ENCODE data around the gene MFSD2A. TPM values are rescaled to one million over a fixed set of nuclear protein-coding genes. Genes with fewer than 3 reads are reported as not detected.
A peak's percentile ranks its signal among the peaks of the same experiment; 100 is the strongest.

The MFSD2A gene
- total and polyA plus RNA-seq, 9 of the 15 experiments (the other 6 are each of a cell fraction or from before 2014, with no cell fraction given): 0.06 to 0.40 (median 0.15) TPM; not detected in 4

DNA sequence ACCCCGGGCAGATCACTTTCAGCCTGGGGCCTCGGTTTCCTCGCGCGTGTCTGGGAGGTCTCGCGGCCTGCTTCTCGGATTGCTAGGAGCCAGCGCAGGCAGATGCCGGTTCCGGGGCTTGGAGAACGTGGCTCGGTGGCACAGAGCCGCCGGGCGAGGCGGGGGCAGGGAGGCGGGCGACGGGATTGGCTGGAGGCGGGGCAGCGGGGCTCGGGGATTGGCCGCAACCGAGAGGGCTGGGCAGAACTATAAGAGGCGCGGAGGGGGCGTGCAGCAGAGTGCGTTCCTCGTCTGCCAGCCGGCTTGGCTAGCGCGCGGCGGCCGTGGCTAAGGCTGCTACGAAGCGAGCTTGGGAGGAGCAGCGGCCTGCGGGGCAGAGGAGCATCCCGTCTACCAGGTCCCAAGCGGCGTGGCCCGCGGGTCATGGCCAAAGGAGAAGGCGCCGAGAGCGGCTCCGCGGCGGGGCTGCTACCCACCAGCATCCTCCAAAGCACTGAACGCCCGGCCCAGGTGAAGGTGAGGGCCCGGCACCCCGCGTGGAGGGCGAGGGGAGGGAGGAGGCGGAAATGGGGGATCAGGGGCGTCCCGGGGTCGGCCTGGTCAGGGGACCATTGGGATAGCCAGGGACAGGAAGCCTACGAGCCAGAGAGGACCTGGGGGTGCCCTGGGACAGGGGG lies at the start of gene MFSD2A (continued):
- TF ChIP-seq, protein P1, sequence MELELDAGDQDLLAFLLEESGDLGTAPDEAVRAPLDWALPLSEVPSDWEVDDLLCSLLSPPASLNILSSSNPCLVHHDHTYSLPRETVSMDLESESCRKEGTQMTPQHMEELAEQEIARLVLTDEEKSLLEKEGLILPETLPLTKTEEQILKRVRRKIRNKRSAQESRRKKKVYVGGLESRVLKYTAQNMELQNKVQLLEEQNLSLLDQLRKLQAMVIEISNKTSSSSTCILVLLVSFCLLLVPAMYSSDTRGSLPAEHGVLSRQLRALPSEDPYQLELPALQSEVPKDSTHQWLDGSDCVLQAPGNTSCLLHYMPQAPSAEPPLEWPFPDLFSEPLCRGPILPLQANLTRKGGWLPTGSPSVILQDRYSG (tag; conservative IDR thresholded peaks at IDR 0.05; ENCODE audit: low read depth): no peak
- TF ChIP-seq, protein P2, sequence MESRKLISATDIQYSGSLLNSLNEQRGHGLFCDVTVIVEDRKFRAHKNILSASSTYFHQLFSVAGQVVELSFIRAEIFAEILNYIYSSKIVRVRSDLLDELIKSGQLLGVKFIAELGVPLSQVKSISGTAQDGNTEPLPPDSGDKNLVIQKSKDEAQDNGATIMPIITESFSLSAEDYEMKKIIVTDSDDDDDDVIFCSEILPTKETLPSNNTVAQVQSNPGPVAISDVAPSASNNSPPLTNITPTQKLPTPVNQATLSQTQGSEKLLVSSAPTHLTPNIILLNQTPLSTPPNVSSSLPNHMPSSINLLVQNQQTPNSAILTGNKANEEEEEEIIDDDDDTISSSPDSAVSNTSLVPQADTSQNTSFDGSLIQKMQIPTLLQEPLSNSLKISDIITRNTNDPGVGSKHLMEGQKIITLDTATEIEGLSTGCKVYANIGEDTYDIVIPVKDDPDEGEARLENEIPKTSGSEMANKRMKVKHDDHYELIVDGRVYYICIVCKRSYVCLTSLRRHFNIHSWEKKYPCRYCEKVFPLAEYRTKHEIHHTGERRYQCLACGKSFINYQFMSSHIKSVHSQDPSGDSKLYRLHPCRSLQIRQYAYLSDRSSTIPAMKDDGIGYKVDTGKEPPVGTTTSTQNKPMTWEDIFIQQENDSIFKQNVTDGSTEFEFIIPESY (CRISPR knock-in tag; IDR thresholded peaks at IDR 0.05): peak; percentile 79; the same call in 1 of the 2 replicates
- TF ChIP-seq ETV5 (CRISPR knock-in tag; IDR thresholded peaks at IDR 0.05; ENCODE audit: low read depth) (no peak), ZNF830 (CRISPR knock-in tag; IDR thresholded peaks at IDR 0.05) (no peak), SRF (CRISPR knock-in tag; IDR thresholded peaks at IDR 0.05) (no peak), EP400 (IDR thresholded peaks at IDR 0.05) (no peak), BCOR (IDR thresholded peaks at IDR 0.05) (no peak), NBN (IDR thresholded peaks at IDR 0.05; ENCODE audit: low read depth) (no peak)
- TF ChIP-seq, protein P3, sequence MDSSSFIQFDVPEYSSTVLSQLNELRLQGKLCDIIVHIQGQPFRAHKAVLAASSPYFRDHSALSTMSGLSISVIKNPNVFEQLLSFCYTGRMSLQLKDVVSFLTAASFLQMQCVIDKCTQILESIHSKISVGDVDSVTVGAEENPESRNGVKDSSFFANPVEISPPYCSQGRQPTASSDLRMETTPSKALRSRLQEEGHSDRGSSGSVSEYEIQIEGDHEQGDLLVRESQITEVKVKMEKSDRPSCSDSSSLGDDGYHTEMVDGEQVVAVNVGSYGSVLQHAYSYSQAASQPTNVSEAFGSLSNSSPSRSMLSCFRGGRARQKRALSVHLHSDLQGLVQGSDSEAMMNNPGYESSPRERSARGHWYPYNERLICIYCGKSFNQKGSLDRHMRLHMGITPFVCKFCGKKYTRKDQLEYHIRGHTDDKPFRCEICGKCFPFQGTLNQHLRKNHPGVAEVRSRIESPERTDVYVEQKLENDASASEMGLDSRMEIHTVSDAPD (CRISPR knock-in tag; IDR thresholded peaks at IDR 0.05): no peak
- TF ChIP-seq, protein P4, sequence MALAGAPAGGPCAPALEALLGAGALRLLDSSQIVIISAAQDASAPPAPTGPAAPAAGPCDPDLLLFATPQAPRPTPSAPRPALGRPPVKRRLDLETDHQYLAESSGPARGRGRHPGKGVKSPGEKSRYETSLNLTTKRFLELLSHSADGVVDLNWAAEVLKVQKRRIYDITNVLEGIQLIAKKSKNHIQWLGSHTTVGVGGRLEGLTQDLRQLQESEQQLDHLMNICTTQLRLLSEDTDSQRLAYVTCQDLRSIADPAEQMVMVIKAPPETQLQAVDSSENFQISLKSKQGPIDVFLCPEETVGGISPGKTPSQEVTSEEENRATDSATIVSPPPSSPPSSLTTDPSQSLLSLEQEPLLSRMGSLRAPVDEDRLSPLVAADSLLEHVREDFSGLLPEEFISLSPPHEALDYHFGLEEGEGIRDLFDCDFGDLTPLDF (CRISPR knock-in tag; IDR thresholded peaks at IDR 0.05): no peak
- TF ChIP-seq, protein P5, sequence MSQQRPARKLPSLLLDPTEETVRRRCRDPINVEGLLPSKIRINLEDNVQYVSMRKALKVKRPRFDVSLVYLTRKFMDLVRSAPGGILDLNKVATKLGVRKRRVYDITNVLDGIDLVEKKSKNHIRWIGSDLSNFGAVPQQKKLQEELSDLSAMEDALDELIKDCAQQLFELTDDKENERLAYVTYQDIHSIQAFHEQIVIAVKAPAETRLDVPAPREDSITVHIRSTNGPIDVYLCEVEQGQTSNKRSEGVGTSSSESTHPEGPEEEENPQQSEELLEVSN (IDR thresholded peaks at IDR 0.05; ENCODE audit: borderline replicate concordance in 1 of 2, extremely low read depth in 1 of 2, insufficient read depth in 1 of 2, insufficient read length in 1 of 2, low read depth in 1 of 2, low read length in 1 of 2, poor library complexity in 1 of 2, severe bottlenecking in 1 of 2): peak in 1 of 2 experiments; percentile 16

Data from K562 (cell line).